Measurements from ENCODE around the gene REXO1.

GRCh38 chr19:1805401-1806183 is 42.7 kb downstream of the REXO1 start:
- TF ChIP-seq CTCF (IDR thresholded peaks at IDR 0.05; ENCODE audit: borderline replicate concordance, extremely low read depth, low read length, poor library complexity, severe bottlenecking) (no peak), EZH2 (IDR thresholded peaks at IDR 0.05; ENCODE audit: borderline replicate concordance, low read depth, low read length, severe bottlenecking) (no peak)
